Lower leg skin (tissue), 3 donors: Measurements from ENCODE around the gene TRIM7.

Experiments
- CTCF ChIP-seq, 3 donors: fragments of 450-650 bp; IDR thresholded peaks; one replicate each; pipeline ENCODE4 v1.5.1; 2016; ENCODE audit warnings: antibody characterized with exemption in 3 of 3, mild to moderate bottlenecking in 3 of 3, moderate library complexity in 2 of 3
- POLR2A ChIP-seq, 2 donors: fragments of 450-650 bp; IDR thresholded peaks; one replicate each; pipeline ENCODE4 v1.6.1; 2016 to 2017; ENCODE audit warnings: antibody characterized with exemption in 2 of 2, mild to moderate bottlenecking in 1 of 2, moderate library complexity in 1 of 2

GRCh38 chr5:181224390-181225229 is 19.6 kb upstream of the TRIM7 start:
- TF ChIP-seq CTCF (IDR thresholded peaks at IDR 0.05) (no peak), POLR2A (IDR thresholded peaks at IDR 0.05) (no peak)
